ENCODE data around the gene KIAA1614.
A peak's percentile ranks its signal among the peaks of the same experiment; 100 is the strongest.
"Not testable (repeated sequence)": the region's sequence is repeated elsewhere in the genome, so short reads cannot be mapped to it uniquely, and the experiment has no call there.

Gene KIAA1614

GRCh38 chr1:180946541-180947498 lies 34.1 kb downstream of the KIAA1614 start:
- DNase-seq, result no peak

GRCh38 chr1:180947499-180947885 lies 34.8 kb downstream of the KIAA1614 start:
- no peak for DNase-seq

- DNase-seq, result no peak
Observed at GRCh38 chr1:180947901-180948640, 35.4 kb downstream of the KIAA1614 start.

GRCh38 chr1:180948641-180949615 lies 36.2 kb downstream of the KIAA1614 start:
- DNase-seq, result no peak

- DNase-seq, result no peak
Observed at GRCh38 chr1:180949616-180950000, 36.9 kb downstream of the KIAA1614 start.

GRCh38 chr1:180950321-180950720 lies 37.6 kb downstream of the KIAA1614 start:
- no peak for DNase-seq

- DNase-seq, result no peak
Observed at GRCh38 chr1:180951186-180951745, 38.6 kb downstream of the KIAA1614 start.

GRCh38 chr1:180951836-180952656 lies 39.3 kb downstream of the KIAA1614 start:
- DNase-seq, result no peak

- no peak for DNase-seq
Observed at GRCh38 chr1:180952657-180953013, 39.9 kb downstream of the KIAA1614 start.

- no peak for DNase-seq
Observed at GRCh38 chr1:180953291-180954004, 40.8 kb downstream of the KIAA1614 start.

GRCh38 chr1:180954005-180954800 lies 41.5 kb downstream of the KIAA1614 start:
- DNase-seq, result peak; percentile 88

GRCh38 chr1:180954801-180955165 lies 42.1 kb downstream of the KIAA1614 start:
- DNase-seq, result no peak

GRCh38 chr1:180956028-180956640 lies 43.4 kb downstream of the KIAA1614 start:
- no peak for DNase-seq

GRCh38 chr1:180959620-180960019 lies 46.9 kb downstream of the KIAA1614 start:
- not testable (repeated sequence) for DNase-seq

- DNase-seq, result no peak
Observed at GRCh38 chr1:180961622-180962021, 48.9 kb downstream of the KIAA1614 start.

GRCh38 chr1:180962178-180962577 lies 49.5 kb downstream of the KIAA1614 start:
- no peak for DNase-seq

- no peak for DNase-seq
Observed at GRCh38 chr1:180964056-180964455, 51.4 kb downstream of the KIAA1614 start.

- DNase-seq, result no peak
Observed at GRCh38 chr1:180964595-180964994, 51.9 kb downstream of the KIAA1614 start.

GRCh38 chr1:180966312-180966711 lies 53.6 kb downstream of the KIAA1614 start:
- no peak for DNase-seq

Data from activated effector memory CD4-positive, alpha-beta T cell treated with anti-CD3 and anti-CD28 coated beads, Interleukin-2, amount 50 U/mL, for 16 hours (primary cell).